H1 (cell line): ENCODE results near the gene SMIM24. TPM values are rescaled to one million over a fixed set of nuclear protein-coding genes. Genes with fewer than 3 reads are reported as not detected.

ENCODE experiments used
- BCL11A ChIP-seq, 2 experiments: IDR thresholded peaks; one replicate each; pipeline ENCODE4 v1.6.1; 2011; ENCODE audit warnings: low read depth in 2 of 2, low read length in 2 of 2, mild to moderate bottlenecking in 2 of 2
- CBX8 ChIP-seq: fragments of 300-800, 300-1000 bp; sonication (generic); IDR thresholded peaks from 2 replicates; pipeline ENCODE4 v1.7.1; 2016; ENCODE audit warnings: low read depth, low read length, borderline replicate concordance
- CHD1 ChIP-seq: IDR thresholded peaks from 2 replicates; pipeline ENCODE4 v1.6.1; 2012; ENCODE audit warnings: low read depth, low read length, improper control_type of control experiment
- CREB1 ChIP-seq: IDR thresholded peaks from 2 replicates; pipeline ENCODE4 v1.6.1; 2012; ENCODE audit warnings: inconsistent platforms
- JUN ChIP-seq: IDR thresholded peaks from 2 replicates; pipeline ENCODE4 v1.6.1; 2011; ENCODE audit warnings: low read depth, mild to moderate bottlenecking, improper control_type of control experiment, low read length
- JUND ChIP-seq: IDR thresholded peaks from 2 replicates; pipeline ENCODE4 v1.6.1; 2011; ENCODE audit warnings: mild to moderate bottlenecking, improper control_type of control experiment, low read length
- POLR2A ChIP-seq, 2 experiments: IDR thresholded peaks; 1 replicate in 1 of 2; 2 replicates in 1 of 2; pipeline ENCODE4 v1.6.1; 2011; ENCODE audit warnings: low read depth in 2 of 2, low read length in 2 of 2, mild to moderate bottlenecking in 2 of 2; ENCODE audit errors: control extremely low read depth in 1 of 2
- SAP30 ChIP-seq: fragments of 300-600 bp; sonication (generic); IDR thresholded peaks from 2 replicates; pipeline ENCODE4 v1.7.1; 2012; ENCODE audit warnings: low read length, moderate library complexity, mild to moderate bottlenecking, inconsistent platforms; ENCODE audit not compliant: insufficient read depth, insufficient replicate concordance
- SIN3A ChIP-seq, 2 experiments: IDR thresholded peaks in 1 of 2; conservative IDR thresholded peaks in 1 of 2; 2 replicates each; pipeline ENCODE4 v1.6.1; 2011 to 2012; ENCODE audit warnings: low read length in 2 of 2, improper control_type of control experiment in 1 of 2, low read depth in 1 of 2, mild to moderate bottlenecking in 1 of 2
- TAF1 ChIP-seq: IDR thresholded peaks from 2 replicates; pipeline ENCODE4 v1.6.1; 2011; ENCODE audit warnings: mild to moderate bottlenecking, low read depth, low read length
- TEAD4 ChIP-seq: IDR thresholded peaks from 2 replicates; pipeline ENCODE4 v1.6.1; 2012; ENCODE audit warnings: low read depth, low read length, inconsistent platforms, mixed read lengths
- polyA plus RNA-seq, 7 experiments: library from polyadenylated mRNA; depleted of rRNA in 3 of 7; stranded (reverse) in 5 of 7; unstranded in 2 of 7; fragments of >200 nt in 5 of 7; fragments of 200-250 nt in 2 of 7; gene quantifications; 1 replicate in 5 of 7; 2 replicates in 1 of 7; 4 replicates in 1 of 7; pipeline versions ENCODE4 v1.2.1 to v1.2.3, GENCODE V29; 2011 to 2013; ENCODE audit warnings: missing spikeins in 2 of 7, mixed read lengths in 2 of 7
- total RNA-seq: library from RNA; stranded (reverse); fragmentation: NEBNext Ultra II Directional; extraction: Animal tissue kit (Norgen Biotek cat#: 25700); gene quantifications from 2 replicates; pipeline ENCODE4 v1.2.1, GENCODE V29; 2021

Gene SMIM24
- total and polyA plus RNA-seq, 2 of the 8 experiments (the other 6 are each of a cell fraction or from before 2014, with no cell fraction given) = 3.8 to 4.5 TPM

- TF ChIP-seq TEAD4 (peak; percentile 53; the same call in 1 of the 2 replicates), TAF1 (peak; percentile 100), BCL11A (IDR thresholded peaks at IDR 0.05; ENCODE audit: low read depth in 2 of 2, low read length in 2 of 2) (no peak), CHD1 (peak; percentile 99), CREB1 (no peak), SIN3A (conservative IDR thresholded peaks at IDR 0.05 in 1 of 2, IDR thresholded peaks at IDR 0.05 in 1 of 2; ENCODE audit: low read depth in 1 of 2, low read length in 2 of 2) (peak; percentile 13 to 77; a peak in 2 of 4 replicates), JUN (no peak), JUND (peak; percentile 99), SAP30 (no peak), CBX8 (no peak), POLR2A (IDR thresholded peaks at IDR 0.05; ENCODE audit: control extremely low read depth in 1 of 2, low read depth in 2 of 2, low read length in 2 of 2) (peak in 1 of 2 experiments; percentile 92; a peak in 2 of 3 replicates)
Measured at GRCh38 chr19:3500429-3501101, 20.2 kb upstream of the SMIM24 start, which contains the start of gene DOHH (continued).
